ENCODE data around the gene SCARF2. TPM values are rescaled to one million over a fixed set of nuclear protein-coding genes. Genes with fewer than 3 reads are reported as not detected.

The SCARF2 gene
- total RNA-seq, 4 donors from 2014 or later = 3.4 to 15.9 (median 8.7) TPM

DNA sequence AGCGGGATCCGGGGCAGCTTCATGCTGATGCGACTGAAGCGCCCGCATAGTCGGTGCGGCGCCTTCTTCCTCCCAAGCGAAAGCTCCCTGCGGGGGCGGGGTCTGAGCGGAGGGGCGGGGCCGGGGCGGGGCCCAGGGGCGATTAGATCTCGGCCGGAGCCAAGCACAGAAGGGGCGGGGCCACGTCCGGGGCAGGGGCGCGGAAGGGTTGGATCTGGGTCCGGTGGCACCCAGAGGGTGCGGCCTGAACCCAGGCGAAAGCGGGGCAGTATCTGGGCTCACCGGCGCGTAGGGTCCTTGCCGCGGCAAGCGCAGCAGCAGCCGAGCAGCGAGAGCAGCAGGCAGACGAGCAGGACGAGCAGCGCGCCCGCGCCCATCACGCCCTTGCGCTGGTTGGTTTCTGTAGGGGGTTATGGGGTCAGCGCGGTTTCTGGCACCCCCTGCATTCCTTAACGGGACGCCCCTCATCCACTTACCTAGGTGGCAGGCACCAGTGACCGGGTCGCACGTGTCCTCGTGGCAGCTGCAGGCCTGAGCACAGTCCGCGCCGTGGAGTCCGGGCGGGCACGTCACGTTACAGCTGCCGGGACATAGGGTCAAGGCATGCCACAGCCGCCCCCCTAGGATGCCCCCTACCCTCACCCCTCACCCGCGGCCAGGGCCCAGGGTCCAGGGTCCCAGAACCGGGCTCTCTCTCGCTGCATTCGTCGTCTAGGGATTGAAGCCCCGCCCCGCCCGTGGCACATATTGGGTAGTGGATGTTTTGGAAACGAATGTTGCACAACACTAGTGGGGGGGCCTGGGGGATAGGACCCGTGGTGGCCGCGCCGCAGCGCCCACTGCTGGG, 8.1 kb downstream of the SCARF2 start:
- Histone ChIP-seq H3K27ac (no peak overlapping the region), H3K27me3 (peaks cover 95% of the 10 kb centered on the region), H3K4me1 (peaks cover 11 to 35% (median 32%) of the 10 kb centered on the region in 4 donors), H3K36me3 (no peaks in the 10 kb centered on the region), H3K9me3 (no peaks in the 10 kb centered on the region), H3K4me3 (peak overlapping the region in 3 of 4 donors; percentile 13 to 48 (median 37))
- peak; percentile 84 for DNase-seq
- WGBS, 2 donors (ENCODE audit: low coverage in 1 of 2) = 20 to 30% methylated on average over 2 to 73 of the region's 75 CpGs
- intact Hi-C loops (cut with DNase I; ENCODE audit: low total_unique reads) (loop anchor here (5.0 kb wide), 1 partner anchor 1137 kb away; the partner anchor contains the start of gene CLTCL1), in situ Hi-C loops (cut with MboI; ENCODE audit: low pct_ligation_motif_present in 1 of 4, low pct_unique_long_range_greater_than_20kb in 1 of 4, low sequenced_read_pairs in 3 of 4) (no loop called here)
- TF ChIP-seq POLR2AphosphoS5 (IDR thresholded peaks at IDR 0.05) (no peak), CTCF (IDR thresholded peaks at IDR 0.05) (no peak), EP300 (IDR thresholded peaks at IDR 0.05; ENCODE audit: low read depth) (no peak), POLR2A (IDR thresholded peaks at IDR 0.05) (no peak)

GRCh38 chr22:20428496-20429253, 8.9 kb downstream of the SCARF2 start:
- H3K9me3 ChIP-seq = no peaks in the 10 kb centered on the region
- peaks cover 11 to 43% (median 34%) of the 10 kb centered on the region in 4 donors for H3K4me1 ChIP-seq
- no peak for TF ChIP-seq EP300 (IDR thresholded peaks at IDR 0.05; ENCODE audit: low read depth)
- TF ChIP-seq CTCF (IDR thresholded peaks at IDR 0.05) = no peak
- TF ChIP-seq POLR2A (IDR thresholded peaks at IDR 0.05) = no peak
- no peak for TF ChIP-seq POLR2AphosphoS5 (IDR thresholded peaks at IDR 0.05)
- 19 to 54% methylated on average over 4 to 23 of the region's 23 CpGs for WGBS, 2 donors (ENCODE audit: low coverage in 1 of 2)
- H3K36me3 ChIP-seq = no peaks in the 10 kb centered on the region
- H3K27me3 ChIP-seq = peaks cover 95% of the 10 kb centered on the region
- intact Hi-C loops (cut with DNase I; ENCODE audit: low total_unique reads) = no loop called here
- no peak overlapping the region for H3K27ac ChIP-seq
- in situ Hi-C loops (cut with MboI; ENCODE audit: low pct_ligation_motif_present in 1 of 4, low pct_unique_long_range_greater_than_20kb in 1 of 4, low sequenced_read_pairs in 3 of 4) = no loop called here
- no peak for DNase-seq
- H3K4me3 ChIP-seq = peak overlapping the region in 3 of 4 donors; percentile 13 to 48 (median 37)

GRCh38 chr22:20427945-20428417, 9.6 kb downstream of the SCARF2 start:
- Histone ChIP-seq H3K9me3 (no peaks in the 10 kb centered on the region), H3K4me1 (peaks cover 15 to 50% (median 36%) of the 10 kb centered on the region in 4 donors), H3K27ac (no peak overlapping the region), H3K4me3 (no peak overlapping the region), H3K36me3 (no peaks in the 10 kb centered on the region), H3K27me3 (peaks cover 95% of the 10 kb centered on the region)
- intact Hi-C loops (cut with DNase I; ENCODE audit: low total_unique reads) = no loop called here
- in situ Hi-C loops (cut with MboI; ENCODE audit: low pct_ligation_motif_present in 1 of 4, low pct_unique_long_range_greater_than_20kb in 1 of 4, low sequenced_read_pairs in 3 of 4) = no loop called here
- DNase-seq = no peak
- TF ChIP-seq POLR2A (IDR thresholded peaks at IDR 0.05) (no peak), EP300 (IDR thresholded peaks at IDR 0.05; ENCODE audit: low read depth) (no peak), POLR2AphosphoS5 (IDR thresholded peaks at IDR 0.05) (no peak), CTCF (IDR thresholded peaks at IDR 0.05) (no peak)
- WGBS, 2 donors (ENCODE audit: low coverage in 1 of 2) = 90 to 100% methylated on average over 2 to 4 of the region's 4 CpGs
